T-cell (primary cell): Measurements from ENCODE around the gene ZNF165. TPM values are rescaled to one million over a fixed set of nuclear protein-coding genes. Genes with fewer than 3 reads are reported as not detected.
A peak's percentile ranks its signal among the peaks of the same experiment; 100 is the strongest.
"Not testable (repeated sequence)": the region's sequence is repeated elsewhere in the genome, so short reads cannot be mapped to it uniquely, and the experiment has no call there.

Experiments
- ATAC-seq, 4 experiments: fragments of 200-7000 bp in 3 of 4; fragments of 150-1000 bp in 1 of 4; cut with Tn5 transposase; replicated peaks in 1 of 4; 1 replicate in 3 of 4; 2 replicates in 1 of 4; pipeline ENCODE4 v1.10.0; 2021; ENCODE audit warnings: moderate library complexity in 3 of 4, mild to moderate bottlenecking in 2 of 4, moderate number of reproducible peaks in 1 of 4
- CTCF ChIA-PET, 2 donors: fragments of 300-600 bp; sonication (Branson Sonifier 250); formaldehyde crosslinking; loops; one replicate each; lab custom pipeline; 2022; ENCODE audit warnings: antibody characterized with exemption in 2 of 2; lab: Charles Lee
- POLR2A ChIA-PET, 2 donors: fragments of 300-600 bp; sonication (Branson Sonifier 250); formaldehyde crosslinking; loops; one replicate each; lab custom pipeline; 2022; ENCODE audit warnings: antibody characterized with exemption in 2 of 2; lab: Charles Lee
- DNase-seq, 35 experiments: peaks; one replicate each; pipeline versions ENCODE4 v3.0.0 to v3.0.0-alpha.2; 2013 to 2023
- H3K27ac ChIP-seq: one replicate; pipeline ENCODE4 v1.5.1; 2013; ENCODE audit warnings: low read length
- H3K27me3 ChIP-seq, 2 experiments: replicated peaks in 1 of 2; 1 replicate in 1 of 2; 2 replicates in 1 of 2; pipeline versions ENCODE4 v1.6.1 to v1.7.0; 2013; ENCODE audit warnings: low read length in 1 of 2, mixed read lengths in 1 of 2; ENCODE audit not compliant: control insufficient read depth in 2 of 2, insufficient read depth in 2 of 2; ENCODE audit errors: extremely low read depth in 1 of 2
- H3K36me3 ChIP-seq, 2 donors: 1 replicate in 1 of 2; 2 replicates in 1 of 2; pipeline versions ENCODE4 v1.6.1 to v1.7.0; 2013; ENCODE audit warnings: low read length in 1 of 2; ENCODE audit not compliant: control insufficient read depth in 2 of 2, insufficient read depth in 1 of 2; ENCODE audit errors: extremely low read depth in 1 of 2
- H3K4me1 ChIP-seq, 2 experiments: 1 replicate in 1 of 2; 2 replicates in 1 of 2; pipeline versions ENCODE4 v1.6.1 to v1.7.0; 2013; ENCODE audit warnings: low read length in 2 of 2, mixed read lengths in 1 of 2; ENCODE audit not compliant: insufficient read depth in 2 of 2, control insufficient read depth in 1 of 2; ENCODE audit errors: extremely low read depth in 1 of 2
- H3K4me3 ChIP-seq, 2 donors: 1 replicate in 1 of 2; 2 replicates in 1 of 2; pipeline versions ENCODE4 v1.5.1 to v1.7.0; 2013; ENCODE audit warnings: mild to moderate bottlenecking in 2 of 2, low read length in 1 of 2, moderate library complexity in 1 of 2; ENCODE audit not compliant: control insufficient read depth in 1 of 2; ENCODE audit errors: extremely low read depth in 1 of 2
- H3K9me3 ChIP-seq: 2 replicates; pipeline ENCODE4 v1.7.0; 2013
- H3K27ac Mint-ChIP-seq, 2 donors: one replicate each; pipeline ENCODE4 v1.8.0; 2020 to 2021; ENCODE audit warnings: mild to moderate bottlenecking in 2 of 2, mixed read lengths in 2 of 2
- H3K27me3 Mint-ChIP-seq, 2 donors: one replicate each; pipeline ENCODE4 v1.8.0; 2021 to 2022; ENCODE audit warnings: mixed read lengths in 2 of 2
- H3K36me3 Mint-ChIP-seq: one replicate; pipeline ENCODE4 v1.8.0; 2021; ENCODE audit warnings: mixed read lengths
- H3K4me1 Mint-ChIP-seq, 3 donors: one replicate each; pipeline ENCODE4 v1.8.0; 2020 to 2022; ENCODE audit warnings: mixed read lengths in 3 of 3, mild to moderate bottlenecking in 1 of 3
- H3K4me3 Mint-ChIP-seq, 3 donors: one replicate each; pipeline ENCODE4 v1.8.0; 2020 to 2022; ENCODE audit warnings: mild to moderate bottlenecking in 3 of 3, mixed read lengths in 3 of 3, moderate library complexity in 3 of 3
- H3K9me3 Mint-ChIP-seq, 3 donors: one replicate each; pipeline ENCODE4 v1.8.0; 2020 to 2022; ENCODE audit warnings: mixed read lengths in 3 of 3
- WGBS: methylation state at CpG from one replicate; pipeline ENCODE4 v1.1.5; 2013; ENCODE audit warnings: missing lambda C conversion rate; ENCODE audit not compliant: insufficient coverage; 5-methylcytosine and 5-hydroxymethylcytosine counted together
- total RNA-seq, 35 experiments: library from RNA in 6 of 35; stranded (reverse) in 6 of 35; fragments of 120-200 nt in 1 of 35; gene quantifications; one replicate each; pipeline versions ENCODE4 v1.2.1 to v1.2.4 and lab custom pipeline; 2013 to 2026

Gene ZNF165
- total RNA-seq, 5 donors from 2014 or later (not counting 1 experiment from before 2014, with no cell fraction given), result 0.79 to 7.2 (median 1.4) TPM

- Mint-ChIP-seq H3K4me3 (no peak overlapping the region), H3K27me3 (peaks cover 4% of the 10 kb centered on the region in 2 donors), H3K36me3 (peaks cover 46% of the 10 kb centered on the region), H3K4me1 (peaks cover 0 to 3% (median 0%) of the 10 kb centered on the region in 3 donors), H3K27ac (no peak overlapping the region), H3K9me3 (peaks cover 11 to 33% (median 29%) of the 10 kb centered on the region in 3 donors)
- Histone ChIP-seq H3K4me3 (peak overlapping the region in 1 of 2 donors; percentile 16), H3K36me3 (peaks cover 0 to 2% of the 10 kb centered on the region in 2 donors), H3K27me3 (peaks cover 0 to 6% of the 10 kb centered on the region in 2 experiments), H3K4me1 (peaks cover 0 to 5% of the 10 kb centered on the region in 2 experiments), H3K9me3 (peaks cover 12% of the 10 kb centered on the region), H3K27ac (no peak overlapping the region)
- 51% methylated on average over 17 of the region's 33 CpGs for WGBS
- CTCF ChIA-PET, result no interaction called here
- DNase-seq, result no peak
- POLR2A ChIA-PET, result interaction anchor here in 1 of 2 donors (0.5 to 0.6 kb wide), 2 partner anchors 11 to 942 kb away, joined by 3 to 5 read pairs; partner anchors contain the start of gene ZNF165
- ATAC-seq, result no peak
Observed at GRCh38 chr6:28090917-28091586, 10.7 kb downstream of the ZNF165 start.

GRCh38 chr6:28102222-28102621 lies 21.9 kb downstream of the ZNF165 start:
- H3K36me3 ChIP-seq, ATAC-seq, H3K4me3 Mint-ChIP-seq, H3K27ac Mint-ChIP-seq, H3K4me3 ChIP-seq, H3K27ac ChIP-seq, CTCF ChIA-PET, H3K27me3 ChIP-seq, H3K9me3 Mint-ChIP-seq, POLR2A ChIA-PET, H3K36me3 Mint-ChIP-seq, H3K9me3 ChIP-seq, DNase-seq: not testable (repeated sequence)
- 100% methylated on average over 3 of the region's 7 CpGs for WGBS
- Mint-ChIP-seq H3K4me1 (peaks cover 10 to 13% (median 12%) of the 10 kb centered on the region in 3 donors), H3K27me3 (peaks cover 9 to 16% of the 10 kb centered on the region in 2 donors)
- peaks cover 2 to 10% of the 10 kb centered on the region in 2 experiments for H3K4me1 ChIP-seq

GRCh38 chr6:28102699-28103098 lies 22.3 kb downstream of the ZNF165 start:
- DNase-seq, H3K27ac ChIP-seq, CTCF ChIA-PET, ATAC-seq, H3K9me3 ChIP-seq, H3K36me3 Mint-ChIP-seq, H3K36me3 ChIP-seq, H3K9me3 Mint-ChIP-seq, H3K27me3 ChIP-seq, H3K4me3 ChIP-seq, POLR2A ChIA-PET: not testable (repeated sequence)
- Mint-ChIP-seq H3K27ac (peak overlapping the region in 1 of 2 donors; percentile 8), H3K4me1 (peaks cover 10 to 13% (median 12%) of the 10 kb centered on the region in 3 donors), H3K4me3 (peak overlapping the region in 1 of 3 donors; percentile 47), H3K27me3 (peaks cover 9 to 16% of the 10 kb centered on the region in 2 donors)
- H3K4me1 ChIP-seq, result peaks cover 2 to 10% of the 10 kb centered on the region in 2 experiments

- Histone ChIP-seq H3K4me1 (peaks cover 2 to 10% of the 10 kb centered on the region in 2 experiments), H3K36me3 (no peaks in the 10 kb centered on the region), H3K9me3 (no peaks in the 10 kb centered on the region), H3K4me3 (peak overlapping the region; percentile 36 to 70), H3K27me3 (peaks cover 0 to 5% of the 10 kb centered on the region in 2 experiments), H3K27ac (peak overlapping the region; percentile 81)
- ATAC-seq (peak; percentile 99 to 100 (median 100)), DNase-seq (peak; percentile 68 to 91 (median 79))
- 2% methylated on average over 53 of the region's 54 CpGs for WGBS
- ChIA-PET CTCF (interaction anchor here (0.6 to 1.8 kb wide), 12 partner anchors 20 to 601 kb away, joined by 3 to 6 read pairs (median 5); partner anchors contain the start of genes ZSCAN26 (in 2 of the 2), ZKSCAN8 (in 1 of the 2) and ZSCAN16 (in 1 of the 2)), POLR2A (interaction anchor here (0.6 to 1.2 kb wide), 5 partner anchors 32 to 958 kb away, joined by 3 to 6 read pairs (median 4); partner anchors contain the start of genes ZKSCAN8 (in 1 of the 2) and ZSCAN26 (in 1 of the 2))
- H3K27me3 Mint-ChIP-seq, result peaks cover under 1 to 13% of the 10 kb centered on the region in 2 donors
- peak overlapping the region; percentile 86 to 89 (median 87) for H3K4me3 Mint-ChIP-seq
- no peaks in the 10 kb centered on the region for H3K9me3 Mint-ChIP-seq
- H3K27ac Mint-ChIP-seq, result peak overlapping the region; percentile 87 to 93
- no peaks in the 10 kb centered on the region for H3K36me3 Mint-ChIP-seq
- H3K4me1 Mint-ChIP-seq, result peaks cover 10 to 13% (median 12%) of the 10 kb centered on the region in 3 donors
Observed at GRCh38 chr6:28104392-28105244, 24.2 kb downstream of the ZNF165 start.

GRCh38 chr6:28105245-28105639 lies 24.9 kb downstream of the ZNF165 start:
- DNase-seq (no peak), ATAC-seq (peak in 2 of 4 experiments; percentile 1 to 7)
- Mint-ChIP-seq H3K9me3 (no peaks in the 10 kb centered on the region), H3K4me1 (peaks cover 10 to 13% (median 12%) of the 10 kb centered on the region in 3 donors), H3K27ac (peak overlapping the region; percentile 13 to 93), H3K4me3 (peak overlapping the region; percentile 86 to 89 (median 87)), H3K36me3 (no peaks in the 10 kb centered on the region), H3K27me3 (peaks cover 0 to 8% of the 10 kb centered on the region in 2 donors)
- H3K9me3 ChIP-seq, result no peaks in the 10 kb centered on the region
- H3K27me3 ChIP-seq, result peaks cover 0 to 5% of the 10 kb centered on the region in 2 experiments
- 62% methylated on average over 3 of the region's 5 CpGs for WGBS
- H3K4me3 ChIP-seq, result peak overlapping the region; percentile 36 to 70
- H3K27ac ChIP-seq, result peak overlapping the region; percentile 81
- peaks cover 2 to 10% of the 10 kb centered on the region in 2 experiments for H3K4me1 ChIP-seq
- no peaks in the 10 kb centered on the region for H3K36me3 ChIP-seq
- CTCF ChIA-PET, result interaction anchor here (0.6 to 1.8 kb wide), 11 partner anchors 19 to 601 kb away, joined by 3 to 6 read pairs (median 5); partner anchors contain the start of genes ZSCAN26 (in 2 of the 2), ZKSCAN8 (in 1 of the 2) and ZSCAN16 (in 1 of the 2)
- POLR2A ChIA-PET, result interaction anchor here (0.6 to 1.2 kb wide), 6 partner anchors 32 to 958 kb away, joined by 3 to 6 read pairs (median 4); partner anchors contain the start of genes ZKSCAN8 (in 1 of the 2) and ZSCAN26 (in 1 of the 2)
